Esophagus squamous epithelium (tissue), 4 donors: ENCODE results near the gene ANO2.

Source experiments
- POLR2A ChIP-seq, 4 donors: fragments of 450-650 bp; IDR thresholded peaks; one replicate each; pipeline ENCODE4 v1.6.1; 2017; ENCODE audit warnings: antibody characterized with exemption in 4 of 4, mild to moderate bottlenecking in 4 of 4, moderate library complexity in 3 of 4
- TF ChIP-seq, protein P1 (sequence below), 6 experiments: fragments of 450-650 bp in 4 of 6; fragments of 200-600 bp in 2 of 6; sonication (generic) in 2 of 6; IDR thresholded peaks; one replicate each; pipeline ENCODE4 v1.5.1; 2016 to 2019; ENCODE audit warnings: antibody characterized with exemption in 6 of 6, mild to moderate bottlenecking in 4 of 6, moderate library complexity in 4 of 6

DNA sequence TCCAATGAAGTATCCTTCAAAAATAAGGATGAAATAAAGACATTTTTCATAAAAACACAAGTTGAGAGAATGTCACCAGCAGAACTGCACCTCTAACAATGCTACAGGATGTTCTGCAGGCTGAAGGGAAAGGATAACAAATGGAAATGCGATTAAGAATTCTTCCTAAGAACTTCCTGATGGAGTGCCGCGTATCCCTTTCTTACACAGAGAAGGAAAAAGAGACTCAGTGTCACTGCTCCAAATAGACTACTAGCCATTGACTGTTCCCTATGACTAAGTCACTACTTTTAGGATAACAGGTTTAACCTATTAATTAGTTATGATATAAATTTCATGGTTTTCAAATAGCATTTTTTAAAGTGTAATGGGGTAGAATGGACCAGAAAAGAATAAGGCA, 3.2 kb downstream of the ANO2 start:
- TF ChIP-seq, protein P1, sequence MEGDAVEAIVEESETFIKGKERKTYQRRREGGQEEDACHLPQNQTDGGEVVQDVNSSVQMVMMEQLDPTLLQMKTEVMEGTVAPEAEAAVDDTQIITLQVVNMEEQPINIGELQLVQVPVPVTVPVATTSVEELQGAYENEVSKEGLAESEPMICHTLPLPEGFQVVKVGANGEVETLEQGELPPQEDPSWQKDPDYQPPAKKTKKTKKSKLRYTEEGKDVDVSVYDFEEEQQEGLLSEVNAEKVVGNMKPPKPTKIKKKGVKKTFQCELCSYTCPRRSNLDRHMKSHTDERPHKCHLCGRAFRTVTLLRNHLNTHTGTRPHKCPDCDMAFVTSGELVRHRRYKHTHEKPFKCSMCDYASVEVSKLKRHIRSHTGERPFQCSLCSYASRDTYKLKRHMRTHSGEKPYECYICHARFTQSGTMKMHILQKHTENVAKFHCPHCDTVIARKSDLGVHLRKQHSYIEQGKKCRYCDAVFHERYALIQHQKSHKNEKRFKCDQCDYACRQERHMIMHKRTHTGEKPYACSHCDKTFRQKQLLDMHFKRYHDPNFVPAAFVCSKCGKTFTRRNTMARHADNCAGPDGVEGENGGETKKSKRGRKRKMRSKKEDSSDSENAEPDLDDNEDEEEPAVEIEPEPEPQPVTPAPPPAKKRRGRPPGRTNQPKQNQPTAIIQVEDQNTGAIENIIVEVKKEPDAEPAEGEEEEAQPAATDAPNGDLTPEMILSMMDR (IDR thresholded peaks at IDR 0.05), result no peak
- TF ChIP-seq POLR2A (IDR thresholded peaks at IDR 0.05), result no peak
